ENCODE data around the gene PXK.

PXK gene

GRCh38 chr3:58409663-58410062 is 77.0 kb downstream of the PXK start:
- H3K27me3 ChIP-seq (replicated peaks; ENCODE audit: control insufficient read depth, insufficient read depth, low read length), result no peaks in the 10 kb centered on the region
- no peak for TF ChIP-seq CTCF (IDR thresholded peaks at IDR 0.05; ENCODE audit: insufficient read depth, low read length, poor library complexity, severe bottlenecking)
- H3K4me3 ChIP-seq (replicated peaks; ENCODE audit: low read depth, low read length), result no peak overlapping the region
- no peak for DNase-seq (ENCODE audit: extremely low read depth, insufficient read length)
- H3K36me3 ChIP-seq (ENCODE audit: control insufficient read depth, insufficient read depth, low read length), result no peaks in the 10 kb centered on the region

GRCh38 chr3:58411036-58411435 is 78.3 kb downstream of the PXK start:
- H3K27me3 ChIP-seq (replicated peaks; ENCODE audit: control insufficient read depth, insufficient read depth, low read length), result no peaks in the 10 kb centered on the region
- TF ChIP-seq CTCF (IDR thresholded peaks at IDR 0.05; ENCODE audit: insufficient read depth, low read length, poor library complexity, severe bottlenecking), result no peak
- no peaks in the 10 kb centered on the region for H3K36me3 ChIP-seq (ENCODE audit: control insufficient read depth, insufficient read depth, low read length)
- DNase-seq (ENCODE audit: extremely low read depth, insufficient read length), result no peak
- no peak overlapping the region for H3K4me3 ChIP-seq (replicated peaks; ENCODE audit: low read depth, low read length)

GRCh38 chr3:58411851-58412830 is 79.4 kb downstream of the PXK start:
- Histone ChIP-seq H3K36me3 (ENCODE audit: control insufficient read depth, insufficient read depth, low read length) (no peaks in the 10 kb centered on the region), H3K27me3 (replicated peaks; ENCODE audit: control insufficient read depth, insufficient read depth, low read length) (no peaks in the 10 kb centered on the region), H3K4me3 (replicated peaks; ENCODE audit: low read depth, low read length) (no peak overlapping the region)
- TF ChIP-seq CTCF (IDR thresholded peaks at IDR 0.05; ENCODE audit: insufficient read depth, low read length, poor library complexity, severe bottlenecking), result no peak
- DNase-seq (ENCODE audit: extremely low read depth, insufficient read length), result no peak

- Histone ChIP-seq H3K4me3 (replicated peaks; ENCODE audit: low read depth, low read length) (no peak overlapping the region), H3K27me3 (replicated peaks; ENCODE audit: control insufficient read depth, insufficient read depth, low read length) (no peaks in the 10 kb centered on the region), H3K36me3 (ENCODE audit: control insufficient read depth, insufficient read depth, low read length) (no peaks in the 10 kb centered on the region)
- DNase-seq (ENCODE audit: extremely low read depth, insufficient read length), result no peak
- TF ChIP-seq CTCF (IDR thresholded peaks at IDR 0.05; ENCODE audit: insufficient read depth, low read length, poor library complexity, severe bottlenecking), result peak; percentile 61
These were observed 82.0 kb downstream of the PXK start for GRCh38 chr3:58414538-58415197.

- DNase-seq (ENCODE audit: extremely low read depth, insufficient read length), result no peak
- no peaks in the 10 kb centered on the region for H3K27me3 ChIP-seq (replicated peaks; ENCODE audit: control insufficient read depth, insufficient read depth, low read length)
- H3K36me3 ChIP-seq (ENCODE audit: control insufficient read depth, insufficient read depth, low read length), result no peaks in the 10 kb centered on the region
- H3K4me3 ChIP-seq (replicated peaks; ENCODE audit: low read depth, low read length), result no peak overlapping the region
- TF ChIP-seq CTCF (IDR thresholded peaks at IDR 0.05; ENCODE audit: insufficient read depth, low read length, poor library complexity, severe bottlenecking), result no peak
These were observed 83.5 kb downstream of the PXK start for GRCh38 chr3:58416191-58416590.
